Measurements from ENCODE around the gene CD226. TPM values are rescaled to one million over a fixed set of nuclear protein-coding genes. Genes with fewer than 3 reads are reported as not detected.
A peak's percentile ranks its signal among the peaks of the same experiment; 100 is the strongest.
"Not testable (repeated sequence)": the region's sequence is repeated elsewhere in the genome, so short reads cannot be mapped to it uniquely, and the experiment has no call there.

The CD226 gene
- total and polyA plus RNA-seq, 4 donors, result 1.2 to 2.2 (median 1.6) TPM

DNA sequence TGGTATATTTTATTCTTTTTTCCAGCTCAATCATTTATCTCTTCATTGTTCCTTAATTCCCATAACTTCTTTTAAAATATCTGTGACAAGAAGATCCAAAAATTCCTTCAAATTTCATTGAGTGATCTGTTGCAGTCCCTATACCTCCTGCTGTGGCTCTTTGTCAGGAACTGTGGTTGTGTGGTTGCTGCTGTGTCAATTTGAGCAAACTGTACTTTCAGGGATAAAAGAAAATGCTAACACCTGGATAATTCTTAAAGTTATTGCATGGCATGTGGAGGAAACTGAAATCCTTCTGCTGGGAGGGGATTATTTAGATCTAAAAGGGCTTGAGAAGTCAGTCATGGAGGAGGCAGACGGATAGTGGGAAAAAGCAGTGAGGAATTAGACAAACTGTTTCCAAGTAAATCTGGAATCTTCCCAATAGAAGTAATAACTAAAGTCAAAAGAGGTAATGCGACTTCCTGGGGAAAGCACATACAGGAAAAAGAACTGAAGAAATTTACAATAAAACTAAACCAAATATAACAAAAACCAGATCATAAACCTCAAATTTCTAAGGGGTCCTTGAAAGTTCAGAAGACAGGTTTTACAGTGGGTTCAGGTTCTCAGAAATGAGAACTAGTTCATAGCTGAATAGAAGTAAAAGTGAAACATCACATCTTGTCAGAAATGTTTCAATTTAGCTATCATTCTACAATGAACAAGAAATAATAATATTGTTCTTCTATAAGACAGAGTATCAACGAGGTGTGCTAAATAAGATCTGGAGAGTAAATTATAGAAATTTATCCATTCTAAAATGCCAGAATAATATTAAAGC, 33.5 kb upstream of the CD226 start:
- no peak overlapping the region for H3K4me3 ChIP-seq (ENCODE audit: low read depth, low read length)
- H3K27ac ChIP-seq (ENCODE audit: low read depth, low read length), result no peak overlapping the region
- no peaks in the 10 kb centered on the region for H3K36me3 ChIP-seq (ENCODE audit: control insufficient read depth, insufficient read depth, low read length)
- no peaks in the 10 kb centered on the region for H3K9me3 ChIP-seq (ENCODE audit: control insufficient read depth, insufficient read depth, low read length)
- no peak for DNase-seq (ENCODE audit: low read depth in 4 of 6, low spot score in 6 of 6)
- H3K27me3 ChIP-seq (ENCODE audit: control insufficient read depth, insufficient read depth, low read length), result no peaks in the 10 kb centered on the region
- no peaks in the 10 kb centered on the region for H3K4me1 ChIP-seq (ENCODE audit: control insufficient read depth, insufficient read depth, low read length)
- WGBS (ENCODE audit: insufficient coverage), result no CpG with 5 or more reads among the region's 3 CpGs

- Histone ChIP-seq H3K9me3 (ENCODE audit: control insufficient read depth, insufficient read depth, low read length) (peaks cover 2% of the 10 kb centered on the region), H3K4me1 (ENCODE audit: control insufficient read depth, insufficient read depth, low read length) (no peaks in the 10 kb centered on the region), H3K4me3 (ENCODE audit: low read depth, low read length) (no peak overlapping the region), H3K27ac (ENCODE audit: low read depth, low read length) (no peak overlapping the region), H3K27me3 (ENCODE audit: control insufficient read depth, insufficient read depth, low read length) (no peaks in the 10 kb centered on the region), H3K36me3 (ENCODE audit: control insufficient read depth, insufficient read depth, low read length) (no peaks in the 10 kb centered on the region)
- DNase-seq (ENCODE audit: low read depth in 4 of 6, low spot score in 6 of 6), result no peak
- WGBS (ENCODE audit: insufficient coverage), result 83% methylated on average over 2 of the region's 4 CpGs
Observed at GRCh38 chr18:69980509-69980908, 32.8 kb upstream of the CD226 start.

DNA sequence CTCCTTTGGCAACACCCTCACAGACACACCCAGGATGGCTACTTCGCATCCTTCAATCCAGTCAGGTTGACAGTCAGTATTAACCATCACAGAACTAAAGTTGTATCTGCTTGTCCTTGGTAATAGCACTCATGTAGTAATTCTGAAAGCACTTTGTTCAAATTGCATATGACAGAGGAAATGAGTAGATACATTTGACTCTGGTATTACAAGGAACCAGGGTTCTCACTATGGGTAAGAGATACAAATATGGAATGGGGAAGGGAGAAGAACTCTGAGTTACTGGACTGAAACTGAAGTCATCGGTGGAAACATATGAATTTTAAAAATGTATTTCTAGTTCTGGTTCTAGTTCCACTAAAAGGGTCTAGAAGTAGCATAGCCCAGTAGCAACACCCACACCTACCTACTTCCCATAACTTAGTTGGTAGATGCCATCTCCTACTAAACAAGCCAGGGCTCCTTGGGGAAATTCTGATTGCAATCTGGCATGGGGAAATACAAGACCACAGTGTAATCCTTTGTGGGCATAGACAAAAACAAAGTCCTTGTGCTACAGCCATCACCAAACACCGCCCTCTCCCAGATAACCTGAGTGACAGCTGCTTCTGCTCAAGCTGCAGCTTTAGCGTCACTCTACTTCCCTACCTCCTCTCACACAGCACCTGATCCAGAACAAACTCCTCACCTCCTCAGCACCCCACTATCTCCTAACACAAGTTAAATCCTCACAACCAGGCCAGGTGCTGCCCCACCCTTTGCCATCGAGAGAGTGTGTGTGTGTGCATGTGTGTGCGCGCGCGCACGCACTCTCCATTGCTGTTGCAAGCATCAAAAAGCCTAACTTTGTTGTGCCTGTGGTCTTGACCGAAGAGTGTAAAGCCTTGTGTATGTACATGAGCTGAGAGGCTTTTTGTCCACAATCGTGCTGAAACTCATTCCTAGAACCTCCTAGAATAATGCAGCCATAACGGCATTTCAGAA, 31.4 kb upstream of the CD226 start:
- no peak overlapping the region for H3K4me3 ChIP-seq (ENCODE audit: low read depth, low read length)
- H3K36me3 ChIP-seq (ENCODE audit: control insufficient read depth, insufficient read depth, low read length), result no peaks in the 10 kb centered on the region
- H3K27ac ChIP-seq (ENCODE audit: low read depth, low read length), result no peak overlapping the region
- 100% methylated on average over 1 of the region's 13 CpGs for WGBS (ENCODE audit: insufficient coverage)
- no peaks in the 10 kb centered on the region for H3K4me1 ChIP-seq (ENCODE audit: control insufficient read depth, insufficient read depth, low read length)
- no peaks in the 10 kb centered on the region for H3K27me3 ChIP-seq (ENCODE audit: control insufficient read depth, insufficient read depth, low read length)
- DNase-seq (ENCODE audit: low read depth in 4 of 6, low spot score in 6 of 6), result no peak
- peaks cover 2% of the 10 kb centered on the region for H3K9me3 ChIP-seq (ENCODE audit: control insufficient read depth, insufficient read depth, low read length)

DNA sequence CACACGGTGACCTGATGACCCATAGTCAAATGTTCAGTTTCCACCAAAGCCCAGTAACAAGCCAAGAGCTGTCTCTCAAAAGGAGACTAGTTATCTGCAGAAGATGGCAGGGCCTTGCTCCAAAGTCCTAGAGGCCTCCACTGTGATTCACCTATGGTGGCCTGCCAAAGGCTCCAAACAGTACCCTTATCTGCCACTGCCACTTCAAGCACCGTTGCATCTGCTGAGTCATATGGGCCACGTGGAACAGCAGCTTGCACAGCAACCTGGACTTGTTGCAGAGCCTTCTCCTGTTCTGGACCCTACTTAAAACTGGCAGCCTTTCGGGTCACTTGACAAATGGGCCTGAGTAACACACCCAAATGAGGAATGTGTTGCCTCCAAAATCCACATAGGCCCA, 27.6 kb upstream of the CD226 start:
- DNase-seq (ENCODE audit: low read depth in 4 of 6, low spot score in 6 of 6); H3K27me3 ChIP-seq (ENCODE audit: control insufficient read depth, insufficient read depth, low read length); H3K27ac ChIP-seq (ENCODE audit: low read depth, low read length); H3K36me3 ChIP-seq (ENCODE audit: control insufficient read depth, insufficient read depth, low read length); H3K9me3 ChIP-seq (ENCODE audit: control insufficient read depth, insufficient read depth, low read length); H3K4me1 ChIP-seq (ENCODE audit: control insufficient read depth, insufficient read depth, low read length); H3K4me3 ChIP-seq (ENCODE audit: low read depth, low read length): not testable (repeated sequence)
- WGBS (ENCODE audit: insufficient coverage), result 87% methylated on average over 4 of the region's 4 CpGs

GRCh38 chr18:69974365-69974764, 26.7 kb upstream of the CD226 start:
- H3K27me3 ChIP-seq (ENCODE audit: control insufficient read depth, insufficient read depth, low read length), result no peaks in the 10 kb centered on the region
- H3K4me1 ChIP-seq (ENCODE audit: control insufficient read depth, insufficient read depth, low read length), result no peaks in the 10 kb centered on the region
- WGBS (ENCODE audit: insufficient coverage), result 100% methylated on average over 1 of the region's 1 CpG
- no peaks in the 10 kb centered on the region for H3K36me3 ChIP-seq (ENCODE audit: control insufficient read depth, insufficient read depth, low read length)
- H3K4me3 ChIP-seq (ENCODE audit: low read depth, low read length), result no peak overlapping the region
- H3K9me3 ChIP-seq (ENCODE audit: control insufficient read depth, insufficient read depth, low read length), result peaks cover 4% of the 10 kb centered on the region
- no peak overlapping the region for H3K27ac ChIP-seq (ENCODE audit: low read depth, low read length)
- no peak for DNase-seq (ENCODE audit: low read depth in 4 of 6, low spot score in 6 of 6)

DNA sequence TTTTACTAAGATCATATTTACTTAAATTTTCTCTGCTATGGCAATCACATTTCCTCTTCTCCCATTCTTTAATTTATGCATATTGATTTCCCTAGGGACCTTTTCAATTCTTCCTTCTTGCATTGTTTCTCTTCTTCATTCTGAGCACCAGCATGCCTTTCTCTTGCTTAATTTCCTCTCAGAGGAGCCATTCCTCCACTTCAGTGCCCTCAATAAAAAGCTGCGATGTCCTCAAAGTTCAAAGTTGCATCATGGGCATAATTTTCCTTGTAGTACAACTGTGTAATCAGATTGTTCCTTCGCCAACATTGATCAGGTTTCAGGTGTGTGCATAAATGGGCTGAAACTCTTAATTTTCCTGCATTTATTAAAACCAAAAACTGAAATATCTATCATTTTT, 21.8 kb upstream of the CD226 start:
- H3K4me3 ChIP-seq (ENCODE audit: low read depth, low read length), result no peak overlapping the region
- no peaks in the 10 kb centered on the region for H3K27me3 ChIP-seq (ENCODE audit: control insufficient read depth, insufficient read depth, low read length)
- no peaks in the 10 kb centered on the region for H3K36me3 ChIP-seq (ENCODE audit: control insufficient read depth, insufficient read depth, low read length)
- WGBS (ENCODE audit: insufficient coverage), result 67% methylated on average over 2 of the region's 2 CpGs
- H3K9me3 ChIP-seq (ENCODE audit: control insufficient read depth, insufficient read depth, low read length), result peaks cover 3% of the 10 kb centered on the region
- peak in 1 of 6 donors; percentile 57 for DNase-seq (ENCODE audit: low read depth in 4 of 6, low spot score in 6 of 6)
- no peaks in the 10 kb centered on the region for H3K4me1 ChIP-seq (ENCODE audit: control insufficient read depth, insufficient read depth, low read length)
- H3K27ac ChIP-seq (ENCODE audit: low read depth, low read length), result no peak overlapping the region

DNA sequence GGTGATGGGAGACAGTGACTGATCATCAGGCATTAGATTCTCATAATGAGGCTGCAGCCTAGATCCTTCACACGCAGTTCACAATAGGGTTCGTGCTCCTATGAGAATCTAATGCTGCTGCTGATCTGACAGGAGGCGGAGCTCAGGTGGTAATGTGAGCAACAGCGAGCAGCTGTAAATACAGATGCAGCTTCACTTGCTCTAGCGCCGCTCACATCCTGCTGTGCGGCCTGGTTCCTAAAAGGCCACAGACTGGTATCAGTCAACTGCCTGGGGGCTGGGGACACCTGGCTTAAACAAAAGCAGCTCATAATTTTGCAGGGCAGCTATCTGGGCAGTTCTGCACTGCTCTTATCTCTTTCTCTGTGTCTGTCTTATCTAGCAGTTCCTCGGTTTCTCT, 20.4 kb upstream of the CD226 start:
- Histone ChIP-seq H3K9me3 (ENCODE audit: control insufficient read depth, insufficient read depth, low read length) (peaks cover 3% of the 10 kb centered on the region), H3K36me3 (ENCODE audit: control insufficient read depth, insufficient read depth, low read length) (no peaks in the 10 kb centered on the region), H3K27ac (ENCODE audit: low read depth, low read length) (no peak overlapping the region), H3K27me3 (ENCODE audit: control insufficient read depth, insufficient read depth, low read length) (no peaks in the 10 kb centered on the region), H3K4me3 (ENCODE audit: low read depth, low read length) (no peak overlapping the region), H3K4me1 (ENCODE audit: control insufficient read depth, insufficient read depth, low read length) (no peaks in the 10 kb centered on the region)
- DNase-seq (ENCODE audit: low read depth in 4 of 6, low spot score in 6 of 6), result no peak
- WGBS (ENCODE audit: insufficient coverage), result 69% methylated on average over 7 of the region's 8 CpGs

GRCh38 chr18:69963196-69963595, 15.5 kb upstream of the CD226 start:
- H3K4me3 ChIP-seq (ENCODE audit: low read depth, low read length), result no peak overlapping the region
- 92% methylated on average over 2 of the region's 4 CpGs for WGBS (ENCODE audit: insufficient coverage)
- no peaks in the 10 kb centered on the region for H3K36me3 ChIP-seq (ENCODE audit: control insufficient read depth, insufficient read depth, low read length)
- H3K4me1 ChIP-seq (ENCODE audit: control insufficient read depth, insufficient read depth, low read length), result no peaks in the 10 kb centered on the region
- no peaks in the 10 kb centered on the region for H3K27me3 ChIP-seq (ENCODE audit: control insufficient read depth, insufficient read depth, low read length)
- H3K27ac ChIP-seq (ENCODE audit: low read depth, low read length), result no peak overlapping the region
- no peak for DNase-seq (ENCODE audit: low read depth in 4 of 6, low spot score in 6 of 6)
- no peaks in the 10 kb centered on the region for H3K9me3 ChIP-seq (ENCODE audit: control insufficient read depth, insufficient read depth, low read length)

GRCh38 chr18:69961718-69962117, 14.0 kb upstream of the CD226 start:
- Histone ChIP-seq H3K36me3 (ENCODE audit: control insufficient read depth, insufficient read depth, low read length) (no peaks in the 10 kb centered on the region), H3K27me3 (ENCODE audit: control insufficient read depth, insufficient read depth, low read length) (no peaks in the 10 kb centered on the region), H3K27ac (ENCODE audit: low read depth, low read length) (no peak overlapping the region), H3K9me3 (ENCODE audit: control insufficient read depth, insufficient read depth, low read length) (no peaks in the 10 kb centered on the region), H3K4me3 (ENCODE audit: low read depth, low read length) (no peak overlapping the region), H3K4me1 (ENCODE audit: control insufficient read depth, insufficient read depth, low read length) (no peaks in the 10 kb centered on the region)
- WGBS (ENCODE audit: insufficient coverage), result 96% methylated on average over 3 of the region's 3 CpGs
- no peak for DNase-seq (ENCODE audit: low read depth in 4 of 6, low spot score in 6 of 6)

Data from spinal cord (tissue), 10 donors.